A172 (cell line): ENCODE results near the gene LOC128125822.
"Not testable (repeated sequence)": the region's sequence is repeated elsewhere in the genome, so short reads cannot be mapped to it uniquely, and the experiment has no call there.

Experiments
- DNase-seq: peaks from one replicate; pipeline ENCODE4 v3.0.0-alpha.2; 2015; ENCODE audit warnings: low spot score

The LOC128125822 gene

DNA sequence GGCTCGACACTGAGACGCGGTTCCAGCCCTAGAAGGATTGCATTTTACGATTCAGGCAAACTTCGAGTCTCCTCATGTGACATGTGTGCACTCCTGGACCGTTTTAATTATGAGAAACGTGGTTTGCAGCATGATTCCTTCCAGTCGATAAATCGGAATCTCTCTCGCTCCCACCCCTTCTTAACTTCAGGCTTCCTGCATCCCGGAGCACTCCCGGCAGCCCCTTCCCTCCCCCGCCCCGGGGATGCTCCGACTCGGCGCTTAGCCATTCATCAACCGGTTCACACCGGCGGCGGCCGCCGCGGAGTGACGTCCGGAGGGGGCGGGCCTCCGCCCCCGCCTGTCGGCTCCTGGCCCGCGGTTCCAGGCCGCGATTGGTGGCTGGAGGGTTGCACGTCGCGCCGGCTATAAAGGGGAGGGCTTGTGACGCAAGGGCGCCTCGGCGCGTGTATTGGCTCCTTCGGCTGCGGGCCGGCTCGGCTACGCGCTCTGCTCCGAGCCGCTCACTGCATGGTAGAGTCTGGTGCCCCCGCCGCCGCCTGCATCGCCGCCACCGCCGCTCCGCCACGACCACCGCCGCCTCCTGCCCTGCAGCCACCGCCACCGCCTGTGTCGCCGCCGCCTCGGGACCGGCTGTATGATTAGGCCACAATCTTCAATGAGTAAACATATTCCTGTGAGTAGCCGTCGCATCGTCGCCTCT is at the start of gene LOC128125822, which contains the start of gene PTP4A1:
Gene LOC128125822 (plus strand): TSS at position 437 of the 703 bp plus-strand sequence.
Gene PTP4A1 (plus strand): TSS at position 437 of the 703 bp plus-strand sequence. CDS start 4,401 bp downstream, outside the sequence.
- DNase-seq = peak; percentile 86

DNA sequence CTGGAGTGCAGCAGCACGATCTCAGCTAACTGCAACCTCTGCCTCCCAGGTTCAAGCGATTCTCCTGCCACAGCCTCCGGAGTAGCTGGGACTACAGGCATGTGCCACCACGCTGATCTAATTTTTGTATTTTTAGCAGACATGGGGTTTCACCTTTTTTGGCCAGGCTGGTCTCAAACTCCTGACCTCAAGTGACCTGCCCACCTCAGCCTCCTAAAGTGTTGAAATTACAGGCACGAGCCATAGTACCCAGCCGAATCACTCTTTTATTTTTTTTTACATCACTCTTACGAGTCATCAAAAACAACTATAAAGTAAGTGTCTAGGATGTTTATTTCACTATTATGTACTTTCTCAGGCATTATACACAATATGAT is 49.4 kb upstream of the LOC128125822 start:
- not testable (repeated sequence) for DNase-seq

DNA sequence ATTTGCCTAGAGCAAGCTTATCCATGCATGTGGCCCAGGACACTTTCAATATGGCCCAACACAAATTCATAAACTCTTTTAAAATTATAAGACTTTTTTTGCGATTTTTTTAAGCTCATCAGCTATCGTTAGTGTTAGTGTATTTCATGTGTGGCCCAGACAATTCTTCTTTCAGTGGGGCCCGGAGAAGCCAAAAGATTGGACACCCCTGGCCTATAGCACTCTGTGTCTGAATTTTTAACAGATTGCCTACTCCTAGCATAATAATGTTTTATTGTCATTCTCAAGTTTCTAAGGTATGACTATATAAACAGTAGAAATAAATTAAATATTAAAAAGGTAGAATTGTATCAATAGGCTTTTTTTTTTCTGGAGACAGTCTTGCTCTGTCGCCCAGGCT is 48.6 kb upstream of the LOC128125822 start:
- DNase-seq = no peak

DNA sequence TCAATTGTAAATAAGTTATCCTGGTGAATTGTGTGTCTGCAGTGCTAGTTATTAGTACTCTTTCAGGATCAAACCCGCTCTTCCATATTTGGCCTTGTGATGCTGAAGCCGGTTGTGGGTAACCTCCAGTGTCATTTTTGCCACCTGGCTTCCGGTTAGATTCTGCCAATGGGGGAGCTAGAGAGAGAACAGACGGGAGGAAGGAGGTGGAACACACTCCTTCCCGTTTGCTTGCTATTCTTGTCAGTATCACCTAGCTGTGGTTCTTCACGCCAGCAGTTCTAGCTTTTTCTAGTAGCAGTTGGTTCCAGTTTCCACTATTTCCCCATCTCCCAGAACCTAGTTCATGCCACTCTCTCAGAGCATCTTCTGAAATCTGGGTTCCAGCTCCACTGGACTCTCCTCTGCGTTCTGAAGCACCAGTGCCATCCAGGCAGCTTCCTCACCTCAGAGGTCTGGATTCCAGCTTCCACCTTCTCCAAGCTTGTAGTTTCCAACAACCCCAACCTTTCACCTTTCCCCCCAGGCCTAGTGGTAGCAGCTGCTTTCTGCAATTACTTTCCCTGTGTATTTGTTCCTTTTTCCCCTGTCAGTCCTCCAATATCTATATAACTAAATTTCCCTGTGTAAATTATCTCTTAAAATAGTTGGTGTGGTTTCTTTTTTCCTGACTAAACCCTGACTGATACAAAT is 46.9 kb upstream of the LOC128125822 start:
- no peak for DNase-seq

DNA sequence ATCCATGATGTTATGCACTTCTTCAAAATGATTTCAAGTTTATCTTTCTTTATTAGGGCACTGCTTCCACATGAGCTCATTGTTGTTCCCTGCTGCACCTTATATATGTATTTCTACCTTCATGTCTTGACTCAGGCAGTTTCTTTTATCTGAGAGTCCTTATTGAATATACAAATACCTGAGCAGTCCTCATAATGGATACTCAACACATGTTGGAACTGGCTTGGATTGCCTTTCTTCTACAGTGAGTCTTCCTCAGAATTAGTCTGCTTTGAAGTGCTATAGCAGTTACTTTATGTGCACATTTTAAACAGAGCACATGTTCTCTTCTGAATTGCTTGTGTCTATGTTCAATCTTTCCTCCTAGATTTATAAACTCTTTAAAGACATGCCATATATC is 45.3 kb upstream of the LOC128125822 start:
- DNase-seq = no peak

DNA sequence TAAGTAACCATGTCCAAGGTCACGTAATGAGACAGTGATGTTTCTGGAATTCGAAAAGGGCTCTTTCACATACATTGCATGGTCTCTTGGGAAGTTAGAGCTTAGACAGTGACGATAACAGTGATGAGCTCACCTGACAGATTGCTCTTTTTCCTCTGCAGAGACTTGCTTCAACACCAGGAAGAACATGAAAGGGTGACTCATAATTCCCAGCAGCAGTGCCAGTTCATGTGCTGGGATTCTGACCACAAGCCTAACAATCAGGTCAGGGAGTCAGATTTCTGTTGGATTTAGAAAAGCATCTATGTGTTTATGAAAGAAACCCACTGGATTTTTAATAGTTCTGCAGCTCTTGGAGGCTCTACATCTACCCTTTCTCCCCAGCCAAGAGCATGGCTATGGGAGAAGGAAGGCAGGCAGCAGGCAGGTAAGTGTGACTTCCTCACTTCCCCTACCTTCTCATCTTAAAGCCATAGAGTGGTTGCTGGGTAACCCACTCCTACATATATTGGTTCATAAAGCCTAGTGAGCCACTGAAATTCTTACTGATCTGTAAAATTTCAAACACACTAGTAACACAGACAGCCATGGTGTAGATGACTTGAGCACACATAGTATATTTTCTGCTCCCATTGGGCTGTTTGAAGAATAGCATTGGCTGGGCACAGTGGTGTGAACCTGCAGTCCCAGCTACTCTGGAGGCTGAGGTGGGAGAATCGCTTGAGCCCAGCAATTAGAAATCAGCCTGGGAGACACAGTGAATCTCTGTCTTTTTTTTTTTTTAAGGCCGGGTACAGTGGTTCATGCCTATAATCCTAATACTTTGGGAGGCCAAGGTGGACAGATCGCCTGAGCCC is 44.4 kb upstream of the LOC128125822 start:
- DNase-seq = peak; percentile 91

DNA sequence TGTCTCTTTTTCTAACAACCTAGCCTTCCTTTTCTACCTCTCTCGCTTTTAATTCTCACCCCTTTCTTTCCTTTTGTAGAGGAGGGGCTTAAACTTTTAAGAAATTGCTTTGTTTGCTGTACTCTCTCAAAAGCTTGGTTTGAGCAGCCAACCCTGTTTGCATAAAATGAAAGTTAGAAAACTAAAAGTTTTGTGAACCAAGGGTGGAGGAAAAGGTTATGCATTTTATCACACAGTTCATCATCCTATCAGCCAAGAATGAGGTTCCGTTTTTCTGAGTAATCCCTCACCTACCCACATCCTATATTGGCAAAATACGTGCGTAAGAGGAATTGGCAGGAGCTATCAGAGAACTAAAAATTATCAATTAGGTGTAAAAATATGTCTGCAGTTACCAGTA is 42.8 kb upstream of the LOC128125822 start:
- no peak for DNase-seq

DNA sequence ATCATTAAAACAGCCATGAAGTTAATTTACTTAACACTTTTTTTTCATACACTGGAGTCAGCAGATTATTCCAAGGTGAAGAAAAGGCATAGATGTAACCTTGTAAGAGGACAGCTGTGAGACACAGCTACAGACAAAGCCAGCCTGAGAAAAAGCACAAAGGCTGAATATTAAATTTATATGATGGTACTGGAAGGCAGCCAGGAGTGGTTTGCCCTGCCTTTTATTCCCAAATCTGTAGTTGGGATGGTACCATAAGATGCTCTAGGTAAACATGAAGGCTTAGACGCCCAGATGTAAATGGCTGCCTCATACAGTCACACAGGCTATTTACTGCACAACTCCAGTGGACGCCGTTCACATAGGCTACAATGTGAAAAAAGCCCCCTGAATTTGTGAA is 42.1 kb upstream of the LOC128125822 start:
- DNase-seq = no peak

DNA sequence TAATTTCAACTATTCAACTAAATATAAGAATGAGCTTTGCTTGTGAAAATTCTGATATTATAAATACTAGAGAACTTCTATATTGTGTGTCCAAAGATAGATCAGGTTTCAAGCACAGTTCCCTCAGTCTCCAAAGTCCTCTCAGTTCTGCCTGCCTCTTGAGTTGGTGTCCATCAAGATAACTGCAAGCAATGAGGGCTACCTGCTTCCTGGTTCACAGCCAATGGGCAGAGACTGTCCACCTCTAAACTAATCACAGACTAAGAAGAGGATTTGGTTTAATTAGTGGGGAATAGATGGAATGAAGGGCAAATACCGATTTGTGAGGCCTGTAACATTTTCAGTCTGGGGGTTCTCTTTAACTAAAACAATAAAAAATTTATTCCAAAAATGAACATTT is 41.3 kb upstream of the LOC128125822 start:
- no peak for DNase-seq

DNA sequence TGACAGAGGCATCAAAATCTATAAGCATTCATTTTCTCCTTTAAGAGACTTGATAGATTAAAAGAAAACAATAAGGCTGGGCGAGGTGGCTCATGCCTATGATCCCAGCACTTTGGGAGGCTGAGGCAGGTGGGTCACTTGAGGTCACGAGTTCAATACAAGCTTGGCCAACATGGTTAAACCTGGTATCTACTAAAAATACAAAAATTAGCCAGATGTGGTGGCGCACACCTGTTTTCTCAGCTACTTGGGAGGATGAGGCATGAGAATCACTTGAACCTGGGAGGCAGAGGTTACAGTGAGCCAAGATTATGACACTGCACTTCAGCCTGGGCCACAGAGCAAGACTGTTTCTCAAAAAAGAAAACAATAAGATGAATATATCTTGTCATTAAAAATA is 39.3 kb upstream of the LOC128125822 start:
- no peak for DNase-seq

DNA sequence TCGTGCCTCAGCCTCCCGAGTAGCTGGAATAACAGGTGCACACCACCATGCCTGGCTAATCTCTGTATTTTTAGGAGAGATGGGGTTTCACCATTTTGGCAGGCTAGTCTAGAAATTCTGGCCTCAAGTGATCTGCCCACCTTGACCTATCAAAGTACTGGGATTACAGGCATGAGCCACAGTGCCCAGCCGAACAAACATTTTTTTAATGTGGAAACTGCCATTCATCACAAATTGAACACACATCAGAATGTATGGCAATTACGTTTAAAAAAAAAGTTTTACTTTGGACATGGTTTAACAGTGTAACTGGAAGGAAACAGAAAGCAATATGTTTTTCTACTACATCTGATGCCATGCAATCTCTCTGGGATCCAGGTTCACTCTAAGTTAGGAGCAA is 38.3 kb upstream of the LOC128125822 start:
- DNase-seq = no peak

DNA sequence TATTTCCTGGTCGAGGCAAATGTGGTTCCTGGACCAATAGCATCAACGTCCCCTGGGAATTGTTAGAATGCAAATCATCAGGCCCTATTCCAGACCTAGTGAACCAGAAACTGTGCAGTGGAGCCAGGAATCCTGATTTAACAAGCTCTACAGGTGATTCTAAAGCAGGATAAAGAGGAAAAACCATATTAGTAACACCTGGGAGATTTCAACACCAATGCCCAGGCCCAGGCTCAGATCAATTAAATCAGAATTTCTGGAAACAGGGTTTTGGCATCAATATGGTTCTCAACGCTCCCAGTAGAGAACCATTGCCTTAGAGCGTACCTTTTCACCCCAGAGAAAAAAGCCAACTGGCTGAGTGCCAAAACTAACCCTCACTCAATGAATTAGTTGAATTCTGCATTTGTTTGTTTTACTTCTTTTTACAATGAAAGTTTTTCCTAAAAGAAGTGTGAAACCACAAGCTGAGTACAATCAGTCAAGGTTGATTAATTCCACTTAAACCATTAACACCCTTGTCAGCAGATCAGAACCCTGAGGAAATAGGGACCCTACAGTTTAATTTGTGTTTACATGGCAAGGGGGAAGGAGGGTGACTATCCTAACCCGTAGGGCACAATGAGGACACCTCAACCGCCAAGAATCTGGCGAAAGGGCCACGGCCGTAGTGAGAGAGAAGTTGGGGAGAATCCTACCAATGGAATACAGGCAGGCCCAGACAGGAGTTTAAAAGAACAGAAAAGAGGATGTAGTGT is 34.9 kb upstream of the LOC128125822 start:
- DNase-seq = no peak

DNA sequence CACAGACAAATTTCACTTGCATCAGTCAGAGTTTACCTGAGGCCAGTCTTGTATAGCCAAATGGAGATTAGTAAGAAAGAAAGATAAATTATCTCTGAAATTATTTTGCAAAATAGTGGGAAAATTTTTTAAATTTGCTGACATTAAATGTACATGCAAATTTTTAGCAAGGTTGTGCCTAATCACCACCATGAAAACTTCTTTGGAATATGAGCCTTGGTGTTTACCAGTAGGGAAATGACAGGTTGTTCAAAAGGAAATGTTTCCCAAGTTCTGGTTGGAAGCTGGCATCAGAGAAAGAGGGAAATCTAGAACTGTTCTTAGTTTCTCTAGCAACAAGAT is 34.4 kb upstream of the LOC128125822 start:
- DNase-seq = no peak

DNA sequence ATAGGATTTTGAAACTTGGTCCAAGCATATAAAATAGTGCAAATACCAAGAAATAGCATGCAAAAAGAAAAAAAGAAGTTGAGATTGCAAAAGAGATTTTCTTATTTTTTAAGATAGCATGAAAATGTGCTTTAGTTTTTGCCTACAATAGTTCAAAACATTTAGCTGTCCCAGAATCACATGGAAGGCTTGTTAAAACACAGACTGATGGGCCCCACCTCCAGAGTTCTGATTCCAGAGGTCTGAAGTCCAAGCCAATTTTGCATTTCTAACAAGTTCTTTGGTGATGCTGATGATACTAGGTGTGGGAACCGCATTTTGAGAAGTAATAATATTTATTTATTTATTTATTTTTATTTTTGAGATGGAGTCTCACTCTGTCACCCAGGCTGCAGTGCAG is 33.7 kb upstream of the LOC128125822 start:
- DNase-seq = no peak

DNA sequence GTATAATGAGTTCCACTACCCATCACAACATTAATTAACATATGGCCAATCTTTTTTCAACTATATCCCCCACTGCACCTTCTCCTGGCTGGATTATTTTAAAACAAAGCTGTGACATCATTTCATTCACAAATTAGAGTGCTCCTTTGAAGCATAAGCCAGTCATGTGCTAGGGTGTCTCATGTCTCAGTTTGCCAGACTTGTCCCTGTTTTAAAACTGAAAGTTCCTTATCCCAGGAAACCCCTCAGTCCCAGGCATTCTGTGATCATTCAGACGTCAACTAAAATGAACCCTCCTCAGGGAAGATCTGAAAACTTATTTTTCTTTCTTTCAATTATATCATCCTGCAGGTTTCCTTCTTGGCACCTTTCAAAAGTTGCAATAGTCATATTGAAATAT is 29.3 kb upstream of the LOC128125822 start:
- no peak for DNase-seq

DNA sequence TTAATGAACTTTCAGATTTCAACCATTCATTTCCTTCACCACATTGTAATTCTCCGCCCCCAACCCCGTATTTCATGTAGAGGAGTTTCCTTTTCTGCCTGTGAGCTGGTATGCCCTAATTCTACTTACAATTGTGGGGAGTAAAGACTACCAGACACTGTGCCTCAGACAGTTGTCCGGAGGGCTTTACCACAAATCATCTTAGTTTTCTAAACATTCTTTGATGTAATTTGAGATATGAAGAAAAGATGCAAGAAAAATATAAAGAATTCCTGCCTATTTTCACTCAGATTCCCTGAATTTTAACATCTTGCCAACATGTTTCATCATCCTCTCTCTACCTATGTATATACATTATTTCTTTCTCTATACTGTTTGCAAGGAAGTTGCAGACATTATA is 28.3 kb upstream of the LOC128125822 start:
- DNase-seq = no peak

DNA sequence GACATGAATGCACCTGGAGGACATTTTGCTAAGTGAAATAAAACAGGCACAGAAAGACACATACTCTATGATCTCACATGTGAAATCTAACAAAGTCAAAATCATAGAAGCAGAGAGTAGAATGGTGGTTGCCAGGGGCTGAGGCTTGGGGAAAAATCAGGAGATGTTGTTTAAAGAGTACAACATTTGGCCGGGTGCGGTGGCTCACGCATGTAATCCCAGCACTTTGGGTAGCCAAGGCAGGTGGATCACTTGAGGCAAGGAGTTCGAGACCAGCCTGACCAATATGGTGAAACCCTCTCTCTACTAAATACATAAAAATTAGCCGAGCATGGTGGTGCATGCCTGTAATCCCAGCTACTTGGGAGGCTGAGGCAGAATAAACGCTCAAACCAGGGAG is 26.0 kb upstream of the LOC128125822 start:
- DNase-seq = no peak

DNA sequence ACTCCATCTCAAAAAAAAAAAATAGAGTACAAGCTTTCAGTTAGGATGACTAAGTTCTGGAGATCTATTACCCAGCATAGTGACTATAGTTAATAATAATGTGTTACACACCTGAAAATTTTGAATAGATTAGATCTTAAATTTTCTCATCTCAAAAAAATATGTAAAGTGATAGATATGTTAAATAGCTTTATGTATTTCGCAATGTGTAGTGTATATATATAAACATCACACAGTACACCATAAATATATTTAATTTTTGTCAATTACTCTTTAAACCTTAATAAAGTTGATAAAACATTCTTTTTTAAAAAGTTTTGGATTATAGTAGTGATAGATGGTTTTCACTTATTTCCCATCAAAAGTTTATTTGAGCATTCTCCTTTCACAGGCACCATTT is 25.6 kb upstream of the LOC128125822 start:
- no peak for DNase-seq

DNA sequence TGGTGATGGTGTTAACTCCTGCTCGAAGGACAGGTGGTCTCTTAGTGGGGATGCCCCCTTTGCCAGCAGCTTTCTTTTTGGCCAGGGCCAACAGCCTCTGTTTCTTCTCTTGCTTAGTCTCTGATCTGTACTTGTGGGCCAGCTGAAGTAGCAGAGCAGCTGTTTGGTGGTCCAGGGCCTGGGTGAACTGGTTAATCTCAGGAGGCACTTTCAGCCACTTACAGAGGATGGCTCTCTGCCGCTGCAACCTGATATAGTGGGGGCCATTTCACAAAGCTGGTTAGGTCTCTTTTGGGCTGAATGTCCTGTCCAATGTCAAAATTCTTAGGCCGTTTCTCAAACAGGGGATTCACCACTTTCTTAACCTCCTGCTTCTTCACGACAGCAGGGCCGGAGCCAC is 23.2 kb upstream of the LOC128125822 start:
- no peak for DNase-seq

DNA sequence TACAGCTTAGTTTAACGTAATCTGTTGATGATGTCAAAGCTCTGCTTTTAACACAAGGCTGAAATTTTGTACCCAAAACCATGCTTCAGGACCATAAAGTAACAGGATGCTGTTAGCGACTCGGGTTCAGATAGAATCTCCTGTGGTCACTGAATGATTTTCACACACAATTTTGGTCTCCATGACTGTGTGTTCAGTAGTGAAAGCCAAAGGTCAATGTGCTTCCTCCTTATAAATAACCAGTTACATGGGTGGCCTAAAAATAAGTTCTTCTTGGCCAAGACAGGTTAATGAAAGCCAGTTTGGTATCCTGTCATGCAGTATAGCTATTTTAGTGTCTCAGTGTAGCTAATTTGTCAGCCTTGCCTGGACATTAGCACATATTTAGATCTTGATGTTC is 19.1 kb upstream of the LOC128125822 start:
- DNase-seq = no peak

DNA sequence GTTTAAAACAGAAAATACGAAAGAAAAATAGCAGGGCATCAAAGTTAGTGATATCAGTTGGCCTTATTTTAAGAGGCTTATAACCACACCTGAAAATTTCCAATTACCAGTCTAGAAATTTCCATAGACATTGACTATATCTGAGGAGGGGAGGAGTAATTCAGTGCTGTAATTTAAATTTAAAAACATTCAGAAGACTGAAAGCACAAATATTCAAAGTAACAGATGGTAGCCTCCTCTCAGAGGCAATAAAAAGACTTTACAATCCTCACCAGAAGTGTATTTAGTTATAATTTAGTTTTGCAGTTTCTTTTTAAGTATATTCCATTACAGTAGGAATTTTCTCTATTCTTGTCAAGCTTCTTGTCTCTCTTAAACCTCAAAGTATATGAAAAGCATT is 18.4 kb upstream of the LOC128125822 start:
- no peak for DNase-seq

DNA sequence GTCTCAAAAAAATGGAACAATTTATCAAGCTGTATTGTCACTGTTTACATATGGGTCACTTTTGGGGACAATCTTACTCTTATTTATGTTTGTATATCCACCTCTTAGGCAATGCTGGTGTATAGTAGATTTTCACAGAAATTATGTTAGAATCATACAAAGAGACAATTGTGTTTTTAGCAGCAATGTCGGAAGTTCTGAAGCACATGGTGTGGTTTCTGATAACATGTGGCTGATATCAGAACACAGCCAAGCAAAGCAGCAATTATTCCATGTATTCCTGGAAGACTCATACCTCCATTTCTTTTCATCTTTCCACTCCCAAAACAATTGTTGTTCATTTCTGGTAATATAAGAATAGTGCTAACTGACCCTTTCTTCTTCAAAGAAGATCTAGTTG is 17.5 kb upstream of the LOC128125822 start:
- no peak for DNase-seq
